ENCODE results near the gene MUSTN1. TPM values are rescaled to one million over a fixed set of nuclear protein-coding genes. Genes with fewer than 3 reads are reported as not detected.

MUSTN1 gene
- total RNA-seq, 1 donor from 2014 or later = not detected

GRCh38 chr3:52870471-52870870 is 35.7 kb upstream of the MUSTN1 start:
- peaks cover 2% of the 10 kb centered on the region for H3K9me3 ChIP-seq (ENCODE audit: insufficient read depth, low read depth, low read length)
- H3K79me2 ChIP-seq (ENCODE audit: insufficient read depth, low read length) = peaks cover 5% of the 10 kb centered on the region
- Mint-ChIP-seq H3K27ac (ENCODE audit: unreplicated experiment) (no peak overlapping the region), H3K9me3 (ENCODE audit: unreplicated experiment) (peaks cover 5% of the 10 kb centered on the region), H3K4me1 (ENCODE audit: low read depth, unreplicated experiment) (peaks cover 6% of the 10 kb centered on the region), H3K36me3 (ENCODE audit: low read depth, unreplicated experiment) (peaks cover 12% of the 10 kb centered on the region), H3K4me3 (ENCODE audit: unreplicated experiment) (no peak overlapping the region), H3K27me3 (ENCODE audit: low read depth, unreplicated experiment) (no peaks in the 10 kb centered on the region)
- H3K27ac ChIP-seq (ENCODE audit: low read depth, low read length) = no peak overlapping the region
- H4K20me1 ChIP-seq (ENCODE audit: insufficient read depth, low read length) = peaks cover 37% of the 10 kb centered on the region
- FAIRE-seq (no peak), DNase-seq (ENCODE audit: low read depth) (no peak)
- no peaks in the 10 kb centered on the region for H3K4me1 ChIP-seq (ENCODE audit: insufficient read depth, low read length)
- no peak overlapping the region for H2AFZ ChIP-seq (ENCODE audit: low read depth, low read length)
- H3K4me2 ChIP-seq (ENCODE audit: low read length) = no peak overlapping the region
- no peak overlapping the region for H3K9ac ChIP-seq (ENCODE audit: low read length)
- H3K4me3 ChIP-seq (ENCODE audit: insufficient read depth, low read depth, low read length) = no peak overlapping the region
- TF ChIP-seq CTCF (IDR thresholded peaks at IDR 0.05; ENCODE audit: insufficient read depth, low read depth, low read length) = no peak
- no peak for TF ChIP-seq EZH2 (IDR thresholded peaks at IDR 0.05; ENCODE audit: insufficient read depth, low read length)
- no peaks in the 10 kb centered on the region for H3K27me3 ChIP-seq (ENCODE audit: insufficient read depth, low read length)
- no peaks in the 10 kb centered on the region for H3K36me3 ChIP-seq (ENCODE audit: insufficient read depth, low read length)

DNA sequence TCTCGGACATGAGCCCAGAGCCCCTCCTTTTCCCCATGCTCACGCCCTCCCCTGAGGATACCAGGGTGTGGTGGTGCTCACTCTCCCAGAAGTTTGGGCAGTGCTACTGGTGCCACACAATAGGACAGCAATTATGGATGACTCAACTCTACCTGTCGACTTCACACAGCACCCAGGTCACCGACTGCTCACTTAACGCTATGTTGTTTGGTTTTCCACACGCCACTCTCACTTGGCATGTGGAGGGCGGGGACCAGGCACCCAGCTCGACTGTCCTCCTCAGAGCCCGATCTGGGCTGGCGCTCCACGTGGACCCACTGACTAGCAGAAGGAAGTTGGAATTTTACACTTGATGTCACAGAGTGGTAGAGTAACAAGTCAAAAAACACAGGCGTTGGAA is 31.6 kb upstream of the MUSTN1 start:
- Histone ChIP-seq H3K4me1 (ENCODE audit: insufficient read depth, low read length) (no peaks in the 10 kb centered on the region), H3K4me3 (ENCODE audit: insufficient read depth, low read depth, low read length) (no peak overlapping the region), H3K27me3 (ENCODE audit: insufficient read depth, low read length) (no peaks in the 10 kb centered on the region), H3K9me3 (ENCODE audit: insufficient read depth, low read depth, low read length) (peaks cover 2% of the 10 kb centered on the region), H3K36me3 (ENCODE audit: insufficient read depth, low read length) (no peaks in the 10 kb centered on the region), H3K9ac (ENCODE audit: low read length) (no peak overlapping the region), H3K27ac (ENCODE audit: low read depth, low read length) (no peak overlapping the region), H2AFZ (ENCODE audit: low read depth, low read length) (no peak overlapping the region), H4K20me1 (ENCODE audit: insufficient read depth, low read length) (peaks cover 24% of the 10 kb centered on the region), H3K79me2 (ENCODE audit: insufficient read depth, low read length) (no peaks in the 10 kb centered on the region), H3K4me2 (ENCODE audit: low read length) (no peak overlapping the region)
- H3K27me3 Mint-ChIP-seq (ENCODE audit: low read depth, unreplicated experiment) = no peaks in the 10 kb centered on the region
- H3K9me3 Mint-ChIP-seq (ENCODE audit: unreplicated experiment) = peaks cover 17% of the 10 kb centered on the region
- no peak overlapping the region for H3K27ac Mint-ChIP-seq (ENCODE audit: unreplicated experiment)
- TF ChIP-seq EZH2 (IDR thresholded peaks at IDR 0.05; ENCODE audit: insufficient read depth, low read length) (no peak), CTCF (IDR thresholded peaks at IDR 0.05; ENCODE audit: insufficient read depth, low read depth, low read length) (no peak)
- no peak for DNase-seq (ENCODE audit: low read depth)
- peaks cover 21% of the 10 kb centered on the region for H3K36me3 Mint-ChIP-seq (ENCODE audit: low read depth, unreplicated experiment)
- H3K4me1 Mint-ChIP-seq (ENCODE audit: low read depth, unreplicated experiment) = no peaks in the 10 kb centered on the region
- FAIRE-seq = no peak
- H3K4me3 Mint-ChIP-seq (ENCODE audit: unreplicated experiment) = no peak overlapping the region

GRCh38 chr3:52865994-52866393 is 31.2 kb upstream of the MUSTN1 start:
- Histone ChIP-seq H3K4me3 (ENCODE audit: insufficient read depth, low read depth, low read length) (no peak overlapping the region), H3K9ac (ENCODE audit: low read length) (no peak overlapping the region), H3K9me3 (ENCODE audit: insufficient read depth, low read depth, low read length) (peaks cover 2% of the 10 kb centered on the region), H3K4me1 (ENCODE audit: insufficient read depth, low read length) (no peaks in the 10 kb centered on the region), H3K36me3 (ENCODE audit: insufficient read depth, low read length) (no peaks in the 10 kb centered on the region), H3K27me3 (ENCODE audit: insufficient read depth, low read length) (no peaks in the 10 kb centered on the region), H4K20me1 (ENCODE audit: insufficient read depth, low read length) (peaks cover 21% of the 10 kb centered on the region), H2AFZ (ENCODE audit: low read depth, low read length) (no peak overlapping the region), H3K79me2 (ENCODE audit: insufficient read depth, low read length) (no peaks in the 10 kb centered on the region), H3K27ac (ENCODE audit: low read depth, low read length) (no peak overlapping the region), H3K4me2 (ENCODE audit: low read length) (no peak overlapping the region)
- DNase-seq (ENCODE audit: low read depth) = no peak
- Mint-ChIP-seq H3K27ac (ENCODE audit: unreplicated experiment) (no peak overlapping the region), H3K36me3 (ENCODE audit: low read depth, unreplicated experiment) (peaks cover 21% of the 10 kb centered on the region), H3K4me3 (ENCODE audit: unreplicated experiment) (no peak overlapping the region), H3K27me3 (ENCODE audit: low read depth, unreplicated experiment) (no peaks in the 10 kb centered on the region), H3K9me3 (ENCODE audit: unreplicated experiment) (peaks cover 17% of the 10 kb centered on the region), H3K4me1 (ENCODE audit: low read depth, unreplicated experiment) (no peaks in the 10 kb centered on the region)
- FAIRE-seq = no peak
- no peak for TF ChIP-seq EZH2 (IDR thresholded peaks at IDR 0.05; ENCODE audit: insufficient read depth, low read length)
- no peak for TF ChIP-seq CTCF (IDR thresholded peaks at IDR 0.05; ENCODE audit: insufficient read depth, low read depth, low read length)
